ENCODE data around the gene OAF. TPM values are rescaled to one million over a fixed set of nuclear protein-coding genes. Genes with fewer than 3 reads are reported as not detected.

Gene OAF
- polyA plus RNA-seq, 2 of the 4 experiments (the other 2 are of a cell fraction), result 3.0 to 3.8 TPM

- FAIRE-seq, result no peak
- H3K4me1 ChIP-seq, result no peaks in the 10 kb centered on the region
- no peak for DNase-seq (ENCODE audit: low read depth in 1 of 2, low spot score in 1 of 2)
- H3K9me3 ChIP-seq, result no peaks in the 10 kb centered on the region
- ChIA-PET CTCF (interaction anchor here (0.9 to 19.9 kb wide), 4 partner anchors 9 to 77 kb away, joined by 3 to 407 read pairs (median 128); no protein-coding TSS in a partner anchor), POLR2A (no interaction called here)
- no peak overlapping the region for H3K4me2 ChIP-seq
- H3K27ac ChIP-seq, result no peak overlapping the region
- ATAC-seq, result no peak
- 72% methylated on average over 5 of the region's 5 CpGs for WGBS (ENCODE audit: missing lambda C conversion rate)
- H3K4me3 ChIP-seq, result no peak overlapping the region
- TF ChIP-seq, protein P1, sequence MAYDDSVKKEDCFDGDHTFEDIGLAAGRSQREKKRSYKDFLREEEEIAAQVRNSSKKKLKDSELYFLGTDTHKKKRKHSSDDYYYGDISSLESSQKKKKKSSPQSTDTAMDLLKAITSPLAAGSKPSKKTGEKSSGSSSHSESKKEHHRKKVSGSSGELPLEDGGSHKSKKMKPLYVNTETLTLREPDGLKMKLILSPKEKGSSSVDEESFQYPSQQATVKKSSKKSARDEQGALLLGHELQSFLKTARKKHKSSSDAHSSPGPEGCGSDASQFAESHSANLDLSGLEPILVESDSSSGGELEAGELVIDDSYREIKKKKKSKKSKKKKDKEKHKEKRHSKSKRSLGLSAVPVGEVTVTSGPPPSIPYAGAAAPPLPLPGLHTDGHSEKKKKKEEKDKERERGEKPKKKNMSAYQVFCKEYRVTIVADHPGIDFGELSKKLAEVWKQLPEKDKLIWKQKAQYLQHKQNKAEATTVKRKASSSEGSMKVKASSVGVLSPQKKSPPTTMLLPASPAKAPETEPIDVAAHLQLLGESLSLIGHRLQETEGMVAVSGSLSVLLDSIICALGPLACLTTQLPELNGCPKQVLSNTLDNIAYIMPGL (CRISPR knock-in tag; IDR thresholded peaks at IDR 0.05; ENCODE audit: borderline replicate concordance), result no peak
- TF ChIP-seq ZC3H11A (IDR thresholded peaks at IDR 0.05), result no peak
- TF ChIP-seq HEYL (CRISPR knock-in tag; IDR thresholded peaks at IDR 0.05), result no peak
- TF ChIP-seq RFX5 (IDR thresholded peaks at IDR 0.05), result no peak
- no peak for TF ChIP-seq HOXB5 (CRISPR knock-in tag; IDR thresholded peaks at IDR 0.05)
- TF ChIP-seq CBX2 (IDR thresholded peaks at IDR 0.05; ENCODE audit: borderline replicate concordance, low read depth), result no peak
- TF ChIP-seq MAZ (IDR thresholded peaks at IDR 0.05; ENCODE audit: borderline replicate concordance, low read depth, low read length), result no peak
- TF ChIP-seq BHLHE40 (IDR thresholded peaks at IDR 0.05; ENCODE audit: low read depth, low read length), result no peak
Measured at GRCh38 chr11:120226242-120226641, 15.4 kb downstream of the OAF start.

GRCh38 chr11:120226714-120227113 is 15.9 kb downstream of the OAF start:
- TF ChIP-seq ZC3H11A (IDR thresholded peaks at IDR 0.05) (no peak), TP53 (CRISPR knock-in tag; IDR thresholded peaks at IDR 0.05) (no peak), NR3C1 (IDR thresholded peaks at IDR 0.05) (no peak)
- WGBS (ENCODE audit: missing lambda C conversion rate), result 90% methylated on average over 3 of the region's 13 CpGs
- no peak for DNase-seq (ENCODE audit: low read depth in 1 of 2, low spot score in 1 of 2)
- CTCF ChIA-PET, result interaction anchor here (17.1 to 19.9 kb wide), 2 partner anchors 55 to 77 kb away, joined by 245 to 407 read pairs; no protein-coding TSS in a partner anchor
- no peak overlapping the region for H3K4me2 ChIP-seq
- no peaks in the 10 kb centered on the region for H3K4me1 ChIP-seq
- H3K9me3 ChIP-seq, result no peaks in the 10 kb centered on the region
- no peak for ATAC-seq
- no peak overlapping the region for H3K4me3 ChIP-seq
- POLR2A ChIA-PET, result no interaction called here
- FAIRE-seq, result no peak
- no peak overlapping the region for H3K27ac ChIP-seq

DNA sequence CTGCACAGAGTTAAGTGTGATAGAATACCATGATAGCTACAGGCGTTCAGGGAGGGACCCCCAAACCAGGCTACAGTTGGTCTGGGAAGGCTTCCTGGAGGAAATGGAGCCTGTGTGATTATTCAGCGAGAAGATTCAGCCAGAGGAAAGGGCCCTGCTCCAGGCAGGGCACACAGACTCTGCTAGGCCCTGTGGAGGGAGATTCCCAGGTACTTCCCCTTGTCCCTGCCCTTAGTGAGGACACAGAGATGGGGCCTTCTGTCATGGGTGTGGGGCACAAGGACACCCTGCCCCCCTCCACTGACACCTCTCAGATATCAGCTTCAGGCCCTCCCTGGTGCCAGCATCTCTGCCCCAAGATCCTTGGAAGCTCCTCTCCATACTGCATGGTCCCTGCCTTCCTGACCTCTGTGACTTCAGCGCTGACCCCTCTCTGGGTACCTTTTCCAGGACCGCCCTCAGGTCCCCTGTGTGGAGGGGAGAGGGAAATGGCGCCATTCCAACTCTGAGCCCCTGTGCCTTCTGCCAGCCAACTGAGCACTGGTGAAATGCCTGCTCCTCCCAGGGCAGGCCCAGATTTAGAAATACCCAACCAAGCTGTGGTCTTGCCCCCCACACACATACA is 16.5 kb downstream of the OAF start:
- 63% methylated on average over 3 of the region's 5 CpGs for WGBS (ENCODE audit: missing lambda C conversion rate)
- CTCF ChIA-PET, result interaction anchor here (17.1 to 19.9 kb wide), 2 partner anchors 55 to 76 kb away, joined by 245 to 407 read pairs; no protein-coding TSS in a partner anchor
- H3K27ac ChIP-seq, result no peak overlapping the region
- H3K9me3 ChIP-seq, result no peaks in the 10 kb centered on the region
- TF ChIP-seq RNF2 (IDR thresholded peaks at IDR 0.05; ENCODE audit: borderline replicate concordance, low read depth) (no peak), HOXB5 (CRISPR knock-in tag; IDR thresholded peaks at IDR 0.05) (no peak), SREBF2 (IDR thresholded peaks at IDR 0.05) (no peak), HOXB13 (CRISPR knock-in tag; IDR thresholded peaks at IDR 0.05; ENCODE audit: low read depth) (no peak), MAX (IDR thresholded peaks at IDR 0.05) (no peak)
- POLR2A ChIA-PET, result no interaction called here
- FAIRE-seq (no peak), ATAC-seq (no peak), DNase-seq (ENCODE audit: low read depth in 1 of 2, low spot score in 1 of 2) (no peak)
- no peak overlapping the region for H3K4me3 ChIP-seq
- H3K4me2 ChIP-seq, result no peak overlapping the region
- H3K4me1 ChIP-seq, result no peaks in the 10 kb centered on the region

DNA sequence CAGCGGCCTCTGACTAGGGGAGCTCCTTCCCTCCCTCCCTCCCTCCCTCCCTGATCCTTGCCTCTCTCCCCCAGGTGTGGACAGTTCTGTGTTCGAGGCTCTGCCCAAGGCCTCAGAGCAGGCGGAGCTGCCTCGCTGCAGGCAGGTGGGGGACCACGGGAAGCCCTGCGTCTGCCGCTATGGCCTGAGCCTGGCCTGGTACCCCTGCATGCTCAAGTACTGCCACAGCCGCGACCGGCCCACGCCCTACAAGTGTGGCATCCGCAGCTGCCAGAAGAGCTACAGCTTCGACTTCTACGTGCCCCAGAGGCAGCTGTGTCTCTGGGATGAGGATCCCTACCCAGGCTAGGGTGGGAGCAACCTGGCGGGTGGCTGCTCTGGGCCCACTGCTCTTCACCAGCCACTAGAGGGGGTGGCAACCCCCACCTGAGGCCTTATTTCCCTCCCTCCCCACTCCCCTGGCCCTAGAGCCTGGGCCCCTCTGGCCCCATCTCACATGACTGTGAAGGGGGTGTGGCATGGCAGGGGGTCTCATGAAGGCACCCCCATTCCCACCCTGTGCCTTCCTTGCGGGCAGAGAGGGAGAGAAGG is 18.1 kb downstream of the OAF start:
- ChIA-PET CTCF (interaction anchor here (0.8 to 19.9 kb wide), 20 partner anchors 9 to 505 kb away, joined by 3 to 407 read pairs (median 6); no protein-coding TSS in a partner anchor), POLR2A (no interaction called here)
- ATAC-seq, result peak; percentile 33 to 73; a peak in 4 of 6 replicates
- 40% methylated on average over 1 of the region's 16 CpGs for WGBS (ENCODE audit: missing lambda C conversion rate)
- no peak overlapping the region for H3K4me2 ChIP-seq
- DNase-seq (ENCODE audit: low read depth in 1 of 2, low spot score in 1 of 2), result no peak
- FAIRE-seq, result no peak
- H3K9me3 ChIP-seq, result 0 out of 3 replicates have a peak, but pooled peaks cover 4% of the 10 kb centered on the region
- no peak overlapping the region for H3K27ac ChIP-seq
- no peak overlapping the region for H3K4me3 ChIP-seq
- no peaks in the 10 kb centered on the region for H3K4me1 ChIP-seq
- TF ChIP-seq, protein P1 (CRISPR knock-in tag; IDR thresholded peaks at IDR 0.05; ENCODE audit: borderline replicate concordance), result no peak
- TF ChIP-seq FOSB (CRISPR knock-in tag; IDR thresholded peaks at IDR 0.05), result no peak
- no peak for TF ChIP-seq ZC3H11A (IDR thresholded peaks at IDR 0.05)
- no peak for TF ChIP-seq CHD2 (IDR thresholded peaks at IDR 0.05; ENCODE audit: low read length, partially characterized antibody)
- TF ChIP-seq ESRRA (IDR thresholded peaks at IDR 0.05; ENCODE audit: borderline replicate concordance, low read length), result no peak
- TF ChIP-seq HDAC2 (IDR thresholded peaks at IDR 0.05), result no peak
- no peak for TF ChIP-seq TP53 (CRISPR knock-in tag; IDR thresholded peaks at IDR 0.05)
- TF ChIP-seq SMC3 (IDR thresholded peaks at IDR 0.05), result no peak
- no peak for TF ChIP-seq ZSCAN20 (CRISPR knock-in tag; IDR thresholded peaks at IDR 0.05)
- TF ChIP-seq MYC (IDR thresholded peaks at IDR 0.05; ENCODE audit: borderline replicate concordance, low read length), result no peak
- TF ChIP-seq, protein P2, sequence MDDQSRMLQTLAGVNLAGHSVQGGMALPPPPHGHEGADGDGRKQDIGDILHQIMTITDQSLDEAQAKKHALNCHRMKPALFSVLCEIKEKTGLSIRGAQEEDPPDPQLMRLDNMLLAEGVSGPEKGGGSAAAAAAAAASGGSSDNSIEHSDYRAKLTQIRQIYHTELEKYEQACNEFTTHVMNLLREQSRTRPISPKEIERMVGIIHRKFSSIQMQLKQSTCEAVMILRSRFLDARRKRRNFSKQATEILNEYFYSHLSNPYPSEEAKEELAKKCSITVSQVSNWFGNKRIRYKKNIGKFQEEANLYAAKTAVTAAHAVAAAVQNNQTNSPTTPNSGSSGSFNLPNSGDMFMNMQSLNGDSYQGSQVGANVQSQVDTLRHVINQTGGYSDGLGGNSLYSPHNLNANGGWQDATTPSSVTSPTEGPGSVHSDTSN (IDR thresholded peaks at IDR 0.05), result no peak

Measured in A549 (cell line).